MM.1S (cell line): ENCODE results near the gene GINS3.

ENCODE experiments used
- CTCF ChIP-seq: fragments of 300-600 bp; sonication (generic); IDR thresholded peaks from 2 replicates; pipeline ENCODE4 v1.5.1; 2016; ENCODE audit warnings: antibody characterized with exemption, low read length, mixed read lengths
- EZH2 ChIP-seq: fragments of 300-600 bp; sonication (generic); optimal IDR thresholded peaks from 2 replicates; pipeline ENCODE3; 2017; ENCODE audit warnings: low read depth, mild to moderate bottlenecking, antibody characterized with exemption, low read length, mixed read lengths
- EZH2phosphoT487 ChIP-seq: fragments of 300-600 bp; sonication (generic); IDR thresholded peaks from 2 replicates; pipeline ENCODE4 v1.6.1; 2018; ENCODE audit warnings: antibody characterized with exemption, low read length

- TF ChIP-seq CTCF, result no peak
- no peak for TF ChIP-seq EZH2phosphoT487
- TF ChIP-seq EZH2, result no peak
Measured at GRCh38 chr16:58435779-58436178, 43.5 kb downstream of the GINS3 start.
